GM12891 (cell line): ENCODE data around the gene C1QTNF3.

Experiments
- POLR2A ChIP-seq: IDR thresholded peaks from 2 replicates; pipeline ENCODE4 v1.6.1; 2011; ENCODE audit warnings: low read depth, low read length, control low read depth
- POLR2AphosphoS5 ChIP-seq: IDR thresholded peaks from 2 replicates; pipeline ENCODE4 v1.6.1; 2011; ENCODE audit warnings: low read depth, low read length, control low read depth

GRCh38 chr5:33997331-33997983, 45.6 kb downstream of the C1QTNF3 start:
- TF ChIP-seq POLR2AphosphoS5 (no peak), POLR2A (no peak)
